GM19043 (cell line): ENCODE data around the gene COL18A1.

Experiments used
- ATAC-seq: cut with Tn5 transposase; IDR thresholded peaks from one replicate; pipeline ENCODE4 v1.9.1; 2021; ENCODE audit warnings: low read depth; ENCODE audit not compliant: unreplicated experiment

Gene COL18A1

DNA sequence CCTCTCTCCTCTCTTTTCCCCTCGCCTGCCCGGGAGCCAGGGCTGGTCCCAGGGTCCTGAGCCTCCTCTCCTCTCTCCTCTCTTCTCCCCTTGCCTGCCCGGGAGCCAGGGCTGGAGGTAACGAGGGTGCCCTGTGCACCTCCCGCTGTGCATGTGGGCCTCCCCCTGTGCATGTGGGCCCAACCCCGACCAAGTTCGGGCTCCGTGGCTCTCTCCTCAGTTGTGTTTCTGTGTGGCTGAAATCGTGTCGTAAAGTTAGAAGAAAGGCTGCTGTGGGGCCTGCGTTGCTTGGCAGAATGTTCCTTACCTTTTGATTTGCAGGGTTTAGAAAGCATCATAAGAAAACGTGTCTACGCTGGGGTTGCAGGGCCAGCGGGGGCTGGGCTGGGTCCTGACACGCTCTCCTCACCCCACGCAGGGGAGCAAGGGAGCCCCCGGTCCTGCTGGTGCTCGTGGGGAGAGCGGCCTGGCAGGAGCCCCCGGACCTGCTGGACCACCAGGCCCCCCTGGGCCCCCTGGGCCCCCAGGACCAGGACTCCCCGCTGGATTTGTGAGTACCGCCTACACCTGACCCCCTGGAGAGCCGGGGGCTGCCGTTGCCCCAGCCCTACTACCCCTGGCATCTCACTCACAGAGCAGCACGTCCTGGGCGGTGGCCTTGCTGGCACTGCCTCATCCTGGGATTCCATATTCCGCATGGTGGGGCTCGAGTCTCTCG is 81.6 kb downstream of the COL18A1 start:
- ATAC-seq, result no peak

DNA sequence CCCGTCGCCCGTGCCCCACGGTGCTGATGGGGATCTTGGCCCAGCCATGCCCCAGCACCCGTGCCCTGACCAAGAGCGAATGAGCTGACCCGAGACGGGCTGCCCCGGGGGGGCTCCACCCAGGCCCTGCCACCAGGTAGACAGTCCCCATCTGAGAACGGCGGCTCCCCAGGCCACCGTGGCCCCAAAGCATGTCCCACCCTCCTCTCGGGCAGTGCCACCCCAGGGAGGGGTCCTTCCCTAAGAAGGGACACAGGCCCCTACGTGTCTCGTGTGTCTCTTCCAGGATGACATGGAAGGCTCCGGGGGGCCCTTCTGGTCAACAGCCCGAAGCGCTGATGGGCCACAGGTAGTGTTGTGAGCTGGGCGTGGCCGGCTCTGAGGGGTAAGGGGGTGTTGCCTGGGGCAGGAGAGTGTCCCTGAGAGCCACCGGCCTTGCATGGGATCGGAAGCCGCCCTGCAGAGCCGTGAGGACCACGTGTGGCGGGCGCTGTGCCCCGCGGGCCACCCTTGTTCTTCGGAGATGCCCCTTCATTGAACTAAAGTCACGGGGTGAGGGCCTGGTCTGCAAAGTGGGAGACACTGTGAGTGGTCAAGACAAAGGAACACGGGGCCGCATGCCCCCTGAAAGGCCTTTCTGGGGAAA is 82.3 kb downstream of the COL18A1 start:
- no peak for ATAC-seq

DNA sequence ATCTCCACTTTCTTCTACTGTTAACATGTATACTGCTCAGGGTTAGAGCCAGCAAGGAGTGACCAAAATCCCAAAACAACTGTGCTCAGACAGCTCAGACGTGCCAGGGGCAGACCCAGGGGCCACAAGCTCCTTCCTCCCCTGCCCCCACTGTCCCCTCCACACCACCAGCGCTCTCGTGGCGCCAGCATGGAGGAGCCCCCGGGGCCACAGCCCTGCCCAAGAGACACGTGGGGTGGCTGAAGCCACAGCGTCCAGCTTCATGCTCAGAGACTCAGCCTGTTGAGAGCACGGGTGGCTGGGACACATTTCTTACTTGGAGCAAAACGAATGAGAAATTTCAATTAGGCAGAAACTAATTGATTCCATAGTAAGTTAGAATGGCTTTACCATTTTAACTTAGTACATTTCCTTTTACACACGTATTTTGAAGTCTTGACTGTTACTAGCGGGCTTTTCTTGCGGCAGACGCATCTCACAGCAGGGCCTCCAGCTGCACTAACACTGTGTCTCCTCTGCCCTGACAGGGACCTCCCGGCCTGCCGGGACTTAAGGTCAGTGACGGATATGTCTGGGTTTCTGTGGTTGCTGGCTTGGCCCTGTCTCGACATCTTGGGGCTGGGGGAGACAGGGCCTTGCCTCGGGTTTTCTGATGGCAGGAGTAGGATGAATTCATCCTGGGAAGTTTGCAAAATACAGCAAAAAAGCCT is 83.1 kb downstream of the COL18A1 start:
- no peak for ATAC-seq

- ATAC-seq, result no peak
Observed at GRCh38 chr21:45488931-45489721, 84.2 kb downstream of the COL18A1 start.

GRCh38 chr21:45489722-45489982 is 84.7 kb downstream of the COL18A1 start:
- no peak for ATAC-seq

GRCh38 chr21:45490049-45490731 is 85.2 kb downstream of the COL18A1 start:
- ATAC-seq, result no peak

DNA sequence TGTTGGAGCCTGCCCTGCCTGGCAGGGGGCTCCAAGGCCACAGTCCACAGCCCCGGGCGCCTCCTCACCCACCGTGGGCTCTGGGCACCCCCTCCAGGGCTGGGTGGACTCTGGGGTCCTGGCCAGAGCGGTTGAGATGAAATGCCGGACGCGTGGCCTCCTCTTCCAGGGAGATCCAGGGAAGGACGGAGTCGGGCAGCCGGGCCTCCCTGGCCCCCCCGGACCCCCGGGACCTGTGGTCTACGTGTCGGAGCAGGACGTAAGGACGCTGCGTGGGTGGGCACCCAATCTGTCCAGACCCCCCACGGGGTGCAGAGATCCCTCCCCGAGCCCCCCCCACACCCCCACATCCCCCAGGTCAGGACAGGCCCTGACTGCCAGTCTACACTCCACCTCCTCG is 86.1 kb downstream of the COL18A1 start:
- no peak for ATAC-seq

DNA sequence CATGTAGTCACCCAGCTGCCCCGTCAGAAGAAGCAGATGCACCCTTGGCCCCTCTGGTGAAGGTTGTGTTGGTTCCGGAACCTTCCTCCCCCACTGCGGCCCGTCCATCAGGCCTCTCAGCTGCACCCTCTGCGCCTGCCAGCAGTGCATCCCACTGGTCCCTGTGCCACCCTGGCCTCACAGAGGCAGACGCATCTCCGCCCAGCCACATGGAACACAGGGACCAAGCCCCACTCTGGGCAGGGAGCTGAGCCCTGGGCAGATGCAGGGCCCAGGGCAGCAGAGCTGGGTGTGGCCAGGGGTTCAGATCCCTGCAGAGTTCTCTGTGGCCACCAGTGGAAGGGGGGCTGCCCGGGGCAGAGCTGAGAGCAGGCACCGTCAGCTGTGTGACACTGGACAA is 86.7 kb downstream of the COL18A1 start:
- no peak for ATAC-seq

DNA sequence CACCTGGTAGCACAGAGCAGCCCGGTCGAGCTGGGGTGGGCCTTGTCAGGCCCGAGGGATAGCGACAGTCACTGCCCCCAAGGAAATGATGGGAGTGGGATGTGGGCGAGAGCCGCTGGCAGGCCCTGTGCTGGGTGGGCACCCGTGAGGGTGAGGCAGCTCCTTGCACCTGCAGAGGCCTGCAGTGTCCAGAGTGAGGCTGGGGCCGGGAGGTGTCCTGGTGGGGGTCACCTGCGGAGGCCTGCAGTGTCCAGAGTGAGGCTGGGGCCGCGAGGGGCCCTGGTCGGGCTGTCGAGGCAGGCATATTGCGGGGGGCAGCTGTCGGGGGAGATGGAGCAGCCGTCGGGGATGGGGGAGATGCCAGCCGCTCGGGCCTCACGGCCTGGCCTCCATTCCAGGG is 87.8 kb downstream of the COL18A1 start:
- ATAC-seq, result no peak

GRCh38 chr21:45493401-45494001 is 88.5 kb downstream of the COL18A1 start:
- no peak for ATAC-seq

- ATAC-seq, result no peak
Observed at GRCh38 chr21:45494135-45494850, 89.3 kb downstream of the COL18A1 start.

DNA sequence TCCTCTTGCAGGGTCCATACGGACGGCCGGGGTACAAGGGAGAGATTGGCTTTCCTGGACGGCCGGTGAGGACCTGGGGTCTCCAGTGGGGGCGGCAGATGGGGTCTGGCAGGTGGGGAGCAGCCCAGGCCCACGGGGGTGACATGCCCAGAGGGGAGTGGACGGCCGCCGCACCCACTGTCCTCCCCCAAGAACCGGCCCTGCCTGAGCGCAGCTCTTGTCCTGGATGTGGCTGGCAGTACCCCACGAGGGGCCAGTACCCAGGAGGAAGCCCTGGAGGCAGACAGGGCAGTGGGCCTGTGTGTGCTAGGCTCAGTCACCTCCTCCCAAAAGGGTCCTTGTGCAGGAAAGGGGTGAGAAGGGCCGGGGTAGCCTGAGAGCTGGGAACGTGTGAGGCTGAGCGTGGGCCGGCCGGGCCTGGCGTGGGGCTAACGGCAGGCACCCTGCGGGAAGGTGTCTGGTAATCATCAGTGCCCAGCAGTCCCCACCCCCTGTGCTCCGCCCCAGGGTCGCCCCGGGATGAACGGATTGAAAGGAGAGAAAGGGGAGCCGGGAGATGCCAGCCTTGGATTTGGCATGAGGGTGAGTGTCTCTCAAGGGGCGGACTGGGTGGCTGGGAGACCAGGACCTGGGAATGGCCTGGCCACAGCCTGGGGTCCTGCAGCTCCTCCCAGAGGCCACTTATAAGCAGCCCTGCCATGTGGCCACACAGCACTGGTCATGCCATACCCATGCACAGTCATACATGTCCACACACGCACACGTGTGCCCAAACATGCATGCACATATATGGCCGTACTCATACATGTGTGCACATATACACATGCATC is 90.1 kb downstream of the COL18A1 start:
- ATAC-seq, result no peak

GRCh38 chr21:45496151-45496967 is 91.4 kb downstream of the COL18A1 start:
- no peak for ATAC-seq

- ATAC-seq, result no peak
Observed at GRCh38 chr21:45496968-45497845, 92.2 kb downstream of the COL18A1 start.

GRCh38 chr21:45497846-45498645 is 93.1 kb downstream of the COL18A1 start:
- ATAC-seq, result no peak

DNA sequence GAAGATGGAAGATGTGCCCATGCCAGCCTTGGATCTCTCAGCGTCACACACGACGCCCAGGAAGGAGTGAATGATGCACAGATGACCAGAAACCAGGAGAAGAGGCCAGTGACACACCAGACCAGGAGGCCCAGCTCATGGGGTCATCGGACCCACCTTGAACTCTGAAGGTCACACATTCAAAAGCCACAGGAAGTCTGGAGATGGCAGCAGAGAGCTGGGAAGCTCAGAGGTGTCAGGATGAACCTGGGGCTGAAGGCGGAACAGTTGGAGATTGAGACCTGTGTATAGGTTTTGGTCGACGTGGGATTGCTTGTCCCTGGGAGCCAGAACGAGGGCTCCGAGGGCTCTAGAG is 93.7 kb downstream of the COL18A1 start:
- no peak for ATAC-seq
